Nephron (organoid): ENCODE results near the gene RSBN1.

ENCODE experiments used
- H3K27ac Mint-ChIP-seq, 3 experiments: 2 replicates each; pipeline ENCODE4 v1.8.0; 2020; ENCODE audit warnings: mixed read lengths in 3 of 3, mild to moderate bottlenecking in 2 of 3, moderate library complexity in 1 of 3
- H3K27me3 Mint-ChIP-seq: 2 replicates; pipeline ENCODE4 v1.8.0; 2021; ENCODE audit warnings: low read depth, mild to moderate bottlenecking, moderate library complexity, mixed read lengths
- H3K36me3 Mint-ChIP-seq: 2 replicates; pipeline ENCODE4 v1.8.0; 2020; ENCODE audit warnings: low read depth, mixed read lengths
- H3K4me1 Mint-ChIP-seq: 2 replicates; pipeline ENCODE4 v1.8.0; 2020; ENCODE audit warnings: mixed read lengths
- H3K4me3 Mint-ChIP-seq, 3 experiments: 2 replicates each; pipeline ENCODE4 v1.8.0; 2020; ENCODE audit warnings: mild to moderate bottlenecking in 3 of 3, mixed read lengths in 3 of 3, moderate library complexity in 2 of 3
- H3K9me3 Mint-ChIP-seq: 2 replicates; pipeline ENCODE4 v1.8.0; 2020; ENCODE audit warnings: mixed read lengths
- TF ChIP-seq, protein P1 (sequence below), 3 experiments: fragments of 200-600 bp; sonication (generic); IDR thresholded peaks; one replicate each; pipeline ENCODE4 v1.5.0; 2021; ENCODE audit warnings: antibody characterized with exemption in 3 of 3; ENCODE audit not compliant: unreplicated experiment in 3 of 3

Gene RSBN1

DNA sequence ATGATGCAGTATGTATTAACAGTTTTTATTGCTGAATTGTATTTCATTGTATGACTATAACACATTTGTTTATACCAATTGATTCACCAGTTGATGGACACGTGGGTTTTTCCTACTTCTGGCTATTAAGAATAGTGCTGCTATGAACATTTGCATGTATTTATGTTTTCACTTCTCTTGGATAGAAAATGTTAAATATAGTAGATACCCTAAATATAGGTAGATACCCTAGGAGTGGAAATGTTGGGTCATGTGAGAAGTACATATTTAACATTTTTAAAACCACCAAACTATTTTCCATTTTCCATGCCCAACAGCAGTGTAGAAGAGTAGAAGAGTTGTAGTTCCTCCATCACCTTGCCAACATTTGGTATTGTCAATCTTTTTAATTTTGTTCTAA, 60.8 kb downstream of the RSBN1 start:
- peaks cover 19% of the 10 kb centered on the region for H3K4me1 Mint-ChIP-seq
- no peaks in the 10 kb centered on the region for H3K27me3 Mint-ChIP-seq
- peaks cover 57% of the 10 kb centered on the region for H3K36me3 Mint-ChIP-seq
- no peak overlapping the region for H3K4me3 Mint-ChIP-seq
- no peaks in the 10 kb centered on the region for H3K9me3 Mint-ChIP-seq
- no peak overlapping the region for H3K27ac Mint-ChIP-seq
- TF ChIP-seq, protein P1, sequence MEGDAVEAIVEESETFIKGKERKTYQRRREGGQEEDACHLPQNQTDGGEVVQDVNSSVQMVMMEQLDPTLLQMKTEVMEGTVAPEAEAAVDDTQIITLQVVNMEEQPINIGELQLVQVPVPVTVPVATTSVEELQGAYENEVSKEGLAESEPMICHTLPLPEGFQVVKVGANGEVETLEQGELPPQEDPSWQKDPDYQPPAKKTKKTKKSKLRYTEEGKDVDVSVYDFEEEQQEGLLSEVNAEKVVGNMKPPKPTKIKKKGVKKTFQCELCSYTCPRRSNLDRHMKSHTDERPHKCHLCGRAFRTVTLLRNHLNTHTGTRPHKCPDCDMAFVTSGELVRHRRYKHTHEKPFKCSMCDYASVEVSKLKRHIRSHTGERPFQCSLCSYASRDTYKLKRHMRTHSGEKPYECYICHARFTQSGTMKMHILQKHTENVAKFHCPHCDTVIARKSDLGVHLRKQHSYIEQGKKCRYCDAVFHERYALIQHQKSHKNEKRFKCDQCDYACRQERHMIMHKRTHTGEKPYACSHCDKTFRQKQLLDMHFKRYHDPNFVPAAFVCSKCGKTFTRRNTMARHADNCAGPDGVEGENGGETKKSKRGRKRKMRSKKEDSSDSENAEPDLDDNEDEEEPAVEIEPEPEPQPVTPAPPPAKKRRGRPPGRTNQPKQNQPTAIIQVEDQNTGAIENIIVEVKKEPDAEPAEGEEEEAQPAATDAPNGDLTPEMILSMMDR (IDR thresholded peaks at IDR 0.05; ENCODE audit: unreplicated experiment in 3 of 3), result no peak

DNA sequence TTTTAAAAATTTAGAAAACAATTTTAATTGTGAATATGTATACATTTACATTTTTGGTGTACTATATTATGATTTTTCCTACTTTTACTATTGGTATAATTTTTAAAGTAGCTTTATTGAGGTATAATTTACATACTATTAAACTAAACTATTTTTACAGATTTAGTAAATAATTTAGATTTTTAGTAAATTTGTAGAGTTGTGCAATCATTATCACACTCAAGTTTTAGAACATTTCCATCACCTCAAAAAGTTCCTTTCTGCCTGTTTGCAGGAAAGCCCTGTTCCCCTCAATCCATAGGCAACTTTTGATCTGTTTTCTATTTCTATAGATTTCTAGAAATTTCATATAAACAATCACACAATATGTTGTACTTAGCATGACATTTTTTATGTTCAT, 61.2 kb downstream of the RSBN1 start:
- no peak overlapping the region for H3K4me3 Mint-ChIP-seq
- H3K4me1 Mint-ChIP-seq, result peaks cover 15% of the 10 kb centered on the region
- H3K36me3 Mint-ChIP-seq, result peaks cover 58% of the 10 kb centered on the region
- H3K27me3 Mint-ChIP-seq, result no peaks in the 10 kb centered on the region
- H3K27ac Mint-ChIP-seq, result no peak overlapping the region
- TF ChIP-seq, protein P1 (IDR thresholded peaks at IDR 0.05; ENCODE audit: unreplicated experiment in 3 of 3), result no peak
- H3K9me3 Mint-ChIP-seq, result no peaks in the 10 kb centered on the region

DNA sequence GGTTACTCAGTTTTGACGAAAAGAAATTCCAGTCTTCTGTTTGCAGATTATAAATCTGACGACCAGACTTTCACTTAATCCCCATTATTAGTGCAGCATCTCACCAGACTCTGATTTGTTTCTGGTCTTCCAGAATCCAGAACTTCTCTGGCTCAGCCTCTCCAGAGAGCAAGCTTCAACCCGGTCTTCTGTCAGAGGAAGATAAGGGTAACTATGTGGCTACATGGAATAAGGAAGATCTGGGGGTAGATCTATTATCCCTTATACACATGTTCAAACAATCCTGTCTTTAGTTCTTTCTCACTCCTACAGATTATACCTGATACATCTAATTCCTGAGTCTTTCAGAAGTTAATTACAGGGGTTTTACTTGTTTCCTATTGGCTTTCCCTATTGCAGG, 62.9 kb downstream of the RSBN1 start:
- H3K27me3 Mint-ChIP-seq, result no peaks in the 10 kb centered on the region
- no peak overlapping the region for H3K4me3 Mint-ChIP-seq
- H3K4me1 Mint-ChIP-seq, result peaks cover 6% of the 10 kb centered on the region
- H3K27ac Mint-ChIP-seq, result peak overlapping the region in 1 of 3 experiments; percentile 40
- TF ChIP-seq, protein P1 (IDR thresholded peaks at IDR 0.05; ENCODE audit: unreplicated experiment in 3 of 3), result no peak
- peaks cover 59% of the 10 kb centered on the region for H3K36me3 Mint-ChIP-seq
- no peaks in the 10 kb centered on the region for H3K9me3 Mint-ChIP-seq

DNA sequence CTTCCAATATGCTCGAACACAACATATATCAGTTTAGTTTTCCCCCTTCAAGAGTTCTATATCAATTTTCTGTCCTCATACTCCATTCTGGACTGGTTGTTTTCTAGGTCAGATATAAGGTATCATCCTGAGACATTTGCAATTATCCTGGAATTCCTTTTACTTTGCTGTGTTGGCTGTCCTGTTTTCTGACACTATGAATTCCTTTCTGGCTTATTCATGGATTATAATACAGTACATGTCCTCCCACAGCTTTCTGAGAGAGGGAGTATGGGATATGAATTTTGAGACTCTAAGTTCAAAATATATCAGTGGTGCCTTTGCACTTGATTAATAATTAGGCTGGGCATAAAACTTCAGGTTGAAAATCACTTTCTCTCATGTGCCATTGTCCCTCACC, 64.9 kb downstream of the RSBN1 start:
- H3K4me1 Mint-ChIP-seq, result peaks cover 6% of the 10 kb centered on the region
- TF ChIP-seq, protein P1 (IDR thresholded peaks at IDR 0.05; ENCODE audit: unreplicated experiment in 3 of 3), result no peak
- peak overlapping the region in 1 of 3 experiments; percentile 2 for H3K4me3 Mint-ChIP-seq
- H3K27me3 Mint-ChIP-seq, result no peaks in the 10 kb centered on the region
- H3K36me3 Mint-ChIP-seq, result peaks cover 54% of the 10 kb centered on the region
- H3K9me3 Mint-ChIP-seq, result no peaks in the 10 kb centered on the region
- H3K27ac Mint-ChIP-seq, result peak overlapping the region; percentile 53 to 78 (median 76)

DNA sequence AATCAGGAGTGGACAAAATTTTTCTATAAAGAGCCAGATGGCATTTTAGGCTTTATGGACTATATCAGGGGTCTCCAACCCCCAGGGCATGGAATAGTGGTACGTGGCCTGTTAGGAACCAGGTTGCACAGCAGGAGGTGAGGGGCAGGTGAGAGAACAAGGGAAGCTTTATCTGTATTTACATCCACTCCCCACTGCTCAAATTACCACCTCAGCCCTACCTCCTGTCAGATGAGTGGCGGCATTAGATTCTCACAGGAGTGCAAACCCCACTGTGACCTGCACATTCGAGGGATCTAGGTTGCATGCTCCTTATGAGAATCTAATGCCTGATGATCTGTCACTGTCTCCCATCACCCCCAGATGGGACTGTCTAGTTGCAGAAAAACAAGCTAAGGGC, 66.9 kb downstream of the RSBN1 start:
- TF ChIP-seq, protein P1 (IDR thresholded peaks at IDR 0.05; ENCODE audit: unreplicated experiment in 3 of 3), result no peak
- Mint-ChIP-seq H3K27ac (no peak overlapping the region), H3K4me3 (no peak overlapping the region), H3K4me1 (peaks cover 6% of the 10 kb centered on the region), H3K36me3 (peaks cover 52% of the 10 kb centered on the region), H3K9me3 (no peaks in the 10 kb centered on the region), H3K27me3 (no peaks in the 10 kb centered on the region)

DNA sequence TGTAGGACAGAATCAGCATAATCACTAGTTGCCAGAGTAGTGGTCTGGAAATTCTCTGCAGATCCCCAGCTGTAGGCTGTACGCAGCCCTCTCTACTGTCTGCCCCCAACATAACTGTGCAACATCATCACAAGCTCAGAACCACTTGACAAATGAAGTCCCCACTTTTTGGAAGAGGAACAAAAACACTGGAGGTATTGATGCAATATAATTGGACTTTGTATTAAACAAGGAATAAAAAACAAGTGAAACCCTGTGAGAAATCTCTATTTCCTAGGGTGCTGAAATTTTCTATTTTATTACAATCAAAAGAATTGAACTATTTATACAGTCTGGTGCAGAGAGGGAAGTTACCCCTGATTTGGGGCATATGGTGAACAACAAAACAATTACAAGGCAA, 68.2 kb downstream of the RSBN1 start:
- Mint-ChIP-seq H3K4me1 (peaks cover 6% of the 10 kb centered on the region), H3K9me3 (no peaks in the 10 kb centered on the region), H3K27me3 (no peaks in the 10 kb centered on the region), H3K27ac (no peak overlapping the region), H3K4me3 (no peak overlapping the region), H3K36me3 (peaks cover 46% of the 10 kb centered on the region)
- TF ChIP-seq, protein P1 (IDR thresholded peaks at IDR 0.05; ENCODE audit: unreplicated experiment in 3 of 3), result no peak
